GM23338 (cell line): ENCODE data around the gene PAEP. TPM values are rescaled to one million over a fixed set of nuclear protein-coding genes. Genes with fewer than 3 reads are reported as not detected.

Source experiments
- ATAC-seq: fragments of 200-7000 bp; cut with Tn5 transposase; 3 replicates; pipeline ENCODE4 v1.9.1; 2020
- DNase-seq: peaks from one replicate; pipeline ENCODE4 v3.0.0-alpha.2; 2015; ENCODE audit warnings: low spot score
- H2AFZ ChIP-seq: fragments of 200-600 bp; sonication (generic); 2 replicates; pipeline ENCODE4 v1.8.0; 2016; ENCODE audit warnings: antibody characterized with exemption, mild to moderate bottlenecking, moderate library complexity
- H3F3A ChIP-seq: fragments of 200-600 bp; sonication (generic); replicated peaks from 2 replicates; pipeline ENCODE4 v1.8.0; 2017; ENCODE audit warnings: antibody characterized with exemption, mixed run types, low read depth
- H3K27ac ChIP-seq: fragments of 200-600 bp; sonication (generic); 2 replicates; pipeline ENCODE4 v1.6.1; 2016; ENCODE audit warnings: low read depth
- H3K27me3 ChIP-seq: fragments of 200-600 bp; sonication (generic); 2 replicates; pipeline ENCODE4 v1.8.0; 2016; ENCODE audit warnings: mild to moderate bottlenecking, mixed run types, moderate library complexity; ENCODE audit not compliant: insufficient read depth
- H3K36me3 ChIP-seq: fragments of 200-600 bp; sonication (generic); 2 replicates; pipeline ENCODE4 v1.8.0; 2016; ENCODE audit warnings: mild to moderate bottlenecking; ENCODE audit not compliant: insufficient read depth
- H3K4me1 ChIP-seq: fragments of 200-600 bp; sonication (generic); 2 replicates; pipeline ENCODE4 v1.8.0; 2016; ENCODE audit warnings: mild to moderate bottlenecking, moderate library complexity; ENCODE audit not compliant: insufficient read depth
- H3K4me2 ChIP-seq: fragments of 200-600 bp; sonication (generic); 2 replicates; pipeline ENCODE4 v1.7.1; 2017; ENCODE audit warnings: mixed run types
- H3K4me3 ChIP-seq: fragments of 200-600 bp; sonication (generic); 2 replicates; pipeline ENCODE4 v1.6.1; 2016; ENCODE audit warnings: mixed run types
- H3K79me2 ChIP-seq: fragments of 200-600 bp; sonication (generic); replicated peaks from 2 replicates; pipeline ENCODE4 v1.8.0; 2017; ENCODE audit warnings: mild to moderate bottlenecking; ENCODE audit not compliant: insufficient read depth
- H3K9me2 ChIP-seq: fragments of 200-600 bp; sonication (generic); 2 replicates; pipeline ENCODE4 v1.8.0; 2017; ENCODE audit not compliant: insufficient read depth
- H4K20me1 ChIP-seq: fragments of 200-600 bp; sonication (generic); replicated peaks from 2 replicates; pipeline ENCODE4 v1.8.0; 2017; ENCODE audit warnings: mild to moderate bottlenecking; ENCODE audit not compliant: insufficient read depth
- H3K27ac Mint-ChIP-seq: 2 replicates; pipeline ENCODE4 v1.8.0; 2020; ENCODE audit warnings: inconsistent platforms, mild to moderate bottlenecking, moderate library complexity, mixed read lengths
- H3K27me3 Mint-ChIP-seq: 3 replicates; pipeline ENCODE4 v1.8.0; 2022; ENCODE audit warnings: low read depth, mild to moderate bottlenecking, moderate library complexity, mixed read lengths, inconsistent platforms; ENCODE audit not compliant: insufficient read depth, poor library complexity
- H3K36me3 Mint-ChIP-seq: 3 replicates; pipeline ENCODE4 v1.8.0; 2021; ENCODE audit warnings: low read depth, mild to moderate bottlenecking, inconsistent platforms, moderate library complexity, mixed read lengths
- H3K4me1 Mint-ChIP-seq: 3 replicates; pipeline ENCODE4 v1.8.0; 2020; ENCODE audit warnings: mild to moderate bottlenecking, inconsistent platforms, mixed read lengths
- H3K4me3 Mint-ChIP-seq: 3 replicates; pipeline ENCODE4 v1.8.0; 2021; ENCODE audit warnings: moderate library complexity, mild to moderate bottlenecking, inconsistent platforms, mixed read lengths
- H3K9me3 Mint-ChIP-seq: 3 replicates; pipeline ENCODE4 v1.8.0; 2020; ENCODE audit warnings: moderate library complexity, mild to moderate bottlenecking, inconsistent platforms, mixed read lengths
- CREB1 ChIP-seq: fragments of 250-450 bp; sonication (Bioruptor Pico); IDR thresholded peaks from 2 replicates; pipeline ENCODE4 v1.5.0; 2020; ENCODE audit warnings: low read depth, mild to moderate bottlenecking, moderate library complexity
- ETS1 ChIP-seq: IDR thresholded peaks from 2 replicates; pipeline ENCODE4 v1.6.1; 2016; ENCODE audit warnings: antibody characterized with exemption
- EZH2 ChIP-seq: fragments of 200-600 bp; sonication (generic); IDR thresholded peaks from one replicate; pipeline ENCODE4 v1.8.0; 2017; ENCODE audit warnings: antibody characterized with exemption, mild to moderate bottlenecking, low read depth; ENCODE audit not compliant: unreplicated experiment
- EZH2phosphoT487 ChIP-seq: fragments of 200-600 bp; sonication (generic); IDR thresholded peaks from one replicate; pipeline ENCODE4 v1.8.1; 2018; ENCODE audit warnings: antibody characterized with exemption; ENCODE audit not compliant: unreplicated experiment
- JUNB ChIP-seq: IDR thresholded peaks from one replicate; pipeline ENCODE4 v1.6.1; 2016; ENCODE audit warnings: antibody characterized with exemption; ENCODE audit not compliant: unreplicated experiment
- NANOG ChIP-seq: IDR thresholded peaks from 2 replicates; pipeline ENCODE4 v1.6.1; 2016; ENCODE audit warnings: antibody characterized with exemption, borderline replicate concordance
- POLR2AphosphoS5 ChIP-seq: IDR thresholded peaks from 2 replicates; pipeline ENCODE4 v1.6.1; 2016; ENCODE audit warnings: antibody characterized with exemption, low read depth
- STAT1 ChIP-seq: IDR thresholded peaks from one replicate; pipeline ENCODE4 v1.6.1; 2016; ENCODE audit warnings: antibody characterized with exemption; ENCODE audit not compliant: unreplicated experiment
- ZNF114 ChIP-seq: fragments of 250-450 bp; sonication (Bioruptor Pico); IDR thresholded peaks from 2 replicates; pipeline ENCODE4 v1.5.0; 2020; ENCODE audit warnings: mild to moderate bottlenecking, moderate library complexity
- ZNF331 ChIP-seq: fragments of 250-450 bp; sonication (Bioruptor Pico); IDR thresholded peaks from 2 replicates; pipeline ENCODE4 v1.5.0; 2020; ENCODE audit warnings: low read depth, mild to moderate bottlenecking, moderate library complexity
- polyA plus RNA-seq: library from polyadenylated mRNA; unstranded; fragments of >200 nt; fragmentation: Nextera tagmentation; extraction: Ambion mirVana; gene quantifications from 2 replicates; pipeline ENCODE4 v1.2.1, GENCODE V29; 2016
- total RNA-seq: library from RNA; depleted of rRNA; stranded (reverse); fragments of >200 nt; shearing (Covaris generic); gene quantifications from 2 replicates; pipeline ENCODE4 v1.2.3, GENCODE V29; 2014
- TF ChIP-seq, protein P1 (sequence below): IDR thresholded peaks from one replicate; pipeline ENCODE4 v1.6.1; 2018; ENCODE audit warnings: antibody characterized with exemption; ENCODE audit not compliant: unreplicated experiment
- TF ChIP-seq, protein P2 (sequence below): fragments of 250-450 bp; sonication (Bioruptor Pico); IDR thresholded peaks from 2 replicates; pipeline ENCODE4 v1.5.0; 2020; ENCODE audit warnings: mild to moderate bottlenecking, moderate library complexity
- TF ChIP-seq, protein P3 (sequence below), 2 experiments: fragments of 200-600 bp in 1 of 2; sonication (generic) in 1 of 2; conservative IDR thresholded peaks; 2 replicates each; pipeline versions ENCODE4 v1.5.1 to v1.6.1; 2016 to 2017; ENCODE audit warnings: antibody characterized with exemption in 2 of 2, low read depth in 2 of 2, mild to moderate bottlenecking in 2 of 2, moderate library complexity in 1 of 2

The PAEP gene
- total and polyA plus RNA-seq, 2 experiments from 2014 or later = not detected

DNA sequence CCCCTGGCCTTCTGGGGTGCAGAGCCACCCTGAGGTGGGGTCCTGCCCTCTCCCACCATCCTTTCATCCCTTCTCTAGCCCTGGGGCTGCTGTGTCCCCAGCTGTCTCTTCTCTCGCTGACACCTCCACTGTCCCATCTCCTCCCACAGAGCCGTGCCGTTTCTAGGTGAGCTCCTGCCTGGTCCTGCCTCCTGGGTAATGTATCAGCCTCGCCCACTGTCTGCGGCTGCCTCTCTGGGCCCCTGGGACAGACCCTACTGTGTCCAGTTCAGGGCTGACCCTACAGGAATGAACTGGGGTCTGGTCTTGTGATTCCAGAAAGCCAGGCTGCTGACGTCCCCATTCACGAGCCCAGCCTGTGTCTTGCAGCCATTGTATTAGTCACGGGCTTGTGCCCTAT is 4.1 kb downstream of the PAEP start:
- ATAC-seq (no peak), DNase-seq (no peak)
- TF ChIP-seq CREB1 (CRISPR knock-in tag) (no peak), POLR2AphosphoS5 (no peak), ETS1 (no peak), JUNB (no peak), EZH2 (no peak), NANOG (no peak), EZH2phosphoT487 (no peak), STAT1 (no peak), ZNF114 (CRISPR knock-in tag) (no peak), ZNF331 (no peak)
- TF ChIP-seq, protein P1, sequence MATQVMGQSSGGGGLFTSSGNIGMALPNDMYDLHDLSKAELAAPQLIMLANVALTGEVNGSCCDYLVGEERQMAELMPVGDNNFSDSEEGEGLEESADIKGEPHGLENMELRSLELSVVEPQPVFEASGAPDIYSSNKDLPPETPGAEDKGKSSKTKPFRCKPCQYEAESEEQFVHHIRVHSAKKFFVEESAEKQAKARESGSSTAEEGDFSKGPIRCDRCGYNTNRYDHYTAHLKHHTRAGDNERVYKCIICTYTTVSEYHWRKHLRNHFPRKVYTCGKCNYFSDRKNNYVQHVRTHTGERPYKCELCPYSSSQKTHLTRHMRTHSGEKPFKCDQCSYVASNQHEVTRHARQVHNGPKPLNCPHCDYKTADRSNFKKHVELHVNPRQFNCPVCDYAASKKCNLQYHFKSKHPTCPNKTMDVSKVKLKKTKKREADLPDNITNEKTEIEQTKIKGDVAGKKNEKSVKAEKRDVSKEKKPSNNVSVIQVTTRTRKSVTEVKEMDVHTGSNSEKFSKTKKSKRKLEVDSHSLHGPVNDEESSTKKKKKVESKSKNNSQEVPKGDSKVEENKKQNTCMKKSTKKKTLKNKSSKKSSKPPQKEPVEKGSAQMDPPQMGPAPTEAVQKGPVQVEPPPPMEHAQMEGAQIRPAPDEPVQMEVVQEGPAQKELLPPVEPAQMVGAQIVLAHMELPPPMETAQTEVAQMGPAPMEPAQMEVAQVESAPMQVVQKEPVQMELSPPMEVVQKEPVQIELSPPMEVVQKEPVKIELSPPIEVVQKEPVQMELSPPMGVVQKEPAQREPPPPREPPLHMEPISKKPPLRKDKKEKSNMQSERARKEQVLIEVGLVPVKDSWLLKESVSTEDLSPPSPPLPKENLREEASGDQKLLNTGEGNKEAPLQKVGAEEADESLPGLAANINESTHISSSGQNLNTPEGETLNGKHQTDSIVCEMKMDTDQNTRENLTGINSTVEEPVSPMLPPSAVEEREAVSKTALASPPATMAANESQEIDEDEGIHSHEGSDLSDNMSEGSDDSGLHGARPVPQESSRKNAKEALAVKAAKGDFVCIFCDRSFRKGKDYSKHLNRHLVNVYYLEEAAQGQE = no peak
- TF ChIP-seq, protein P2, sequence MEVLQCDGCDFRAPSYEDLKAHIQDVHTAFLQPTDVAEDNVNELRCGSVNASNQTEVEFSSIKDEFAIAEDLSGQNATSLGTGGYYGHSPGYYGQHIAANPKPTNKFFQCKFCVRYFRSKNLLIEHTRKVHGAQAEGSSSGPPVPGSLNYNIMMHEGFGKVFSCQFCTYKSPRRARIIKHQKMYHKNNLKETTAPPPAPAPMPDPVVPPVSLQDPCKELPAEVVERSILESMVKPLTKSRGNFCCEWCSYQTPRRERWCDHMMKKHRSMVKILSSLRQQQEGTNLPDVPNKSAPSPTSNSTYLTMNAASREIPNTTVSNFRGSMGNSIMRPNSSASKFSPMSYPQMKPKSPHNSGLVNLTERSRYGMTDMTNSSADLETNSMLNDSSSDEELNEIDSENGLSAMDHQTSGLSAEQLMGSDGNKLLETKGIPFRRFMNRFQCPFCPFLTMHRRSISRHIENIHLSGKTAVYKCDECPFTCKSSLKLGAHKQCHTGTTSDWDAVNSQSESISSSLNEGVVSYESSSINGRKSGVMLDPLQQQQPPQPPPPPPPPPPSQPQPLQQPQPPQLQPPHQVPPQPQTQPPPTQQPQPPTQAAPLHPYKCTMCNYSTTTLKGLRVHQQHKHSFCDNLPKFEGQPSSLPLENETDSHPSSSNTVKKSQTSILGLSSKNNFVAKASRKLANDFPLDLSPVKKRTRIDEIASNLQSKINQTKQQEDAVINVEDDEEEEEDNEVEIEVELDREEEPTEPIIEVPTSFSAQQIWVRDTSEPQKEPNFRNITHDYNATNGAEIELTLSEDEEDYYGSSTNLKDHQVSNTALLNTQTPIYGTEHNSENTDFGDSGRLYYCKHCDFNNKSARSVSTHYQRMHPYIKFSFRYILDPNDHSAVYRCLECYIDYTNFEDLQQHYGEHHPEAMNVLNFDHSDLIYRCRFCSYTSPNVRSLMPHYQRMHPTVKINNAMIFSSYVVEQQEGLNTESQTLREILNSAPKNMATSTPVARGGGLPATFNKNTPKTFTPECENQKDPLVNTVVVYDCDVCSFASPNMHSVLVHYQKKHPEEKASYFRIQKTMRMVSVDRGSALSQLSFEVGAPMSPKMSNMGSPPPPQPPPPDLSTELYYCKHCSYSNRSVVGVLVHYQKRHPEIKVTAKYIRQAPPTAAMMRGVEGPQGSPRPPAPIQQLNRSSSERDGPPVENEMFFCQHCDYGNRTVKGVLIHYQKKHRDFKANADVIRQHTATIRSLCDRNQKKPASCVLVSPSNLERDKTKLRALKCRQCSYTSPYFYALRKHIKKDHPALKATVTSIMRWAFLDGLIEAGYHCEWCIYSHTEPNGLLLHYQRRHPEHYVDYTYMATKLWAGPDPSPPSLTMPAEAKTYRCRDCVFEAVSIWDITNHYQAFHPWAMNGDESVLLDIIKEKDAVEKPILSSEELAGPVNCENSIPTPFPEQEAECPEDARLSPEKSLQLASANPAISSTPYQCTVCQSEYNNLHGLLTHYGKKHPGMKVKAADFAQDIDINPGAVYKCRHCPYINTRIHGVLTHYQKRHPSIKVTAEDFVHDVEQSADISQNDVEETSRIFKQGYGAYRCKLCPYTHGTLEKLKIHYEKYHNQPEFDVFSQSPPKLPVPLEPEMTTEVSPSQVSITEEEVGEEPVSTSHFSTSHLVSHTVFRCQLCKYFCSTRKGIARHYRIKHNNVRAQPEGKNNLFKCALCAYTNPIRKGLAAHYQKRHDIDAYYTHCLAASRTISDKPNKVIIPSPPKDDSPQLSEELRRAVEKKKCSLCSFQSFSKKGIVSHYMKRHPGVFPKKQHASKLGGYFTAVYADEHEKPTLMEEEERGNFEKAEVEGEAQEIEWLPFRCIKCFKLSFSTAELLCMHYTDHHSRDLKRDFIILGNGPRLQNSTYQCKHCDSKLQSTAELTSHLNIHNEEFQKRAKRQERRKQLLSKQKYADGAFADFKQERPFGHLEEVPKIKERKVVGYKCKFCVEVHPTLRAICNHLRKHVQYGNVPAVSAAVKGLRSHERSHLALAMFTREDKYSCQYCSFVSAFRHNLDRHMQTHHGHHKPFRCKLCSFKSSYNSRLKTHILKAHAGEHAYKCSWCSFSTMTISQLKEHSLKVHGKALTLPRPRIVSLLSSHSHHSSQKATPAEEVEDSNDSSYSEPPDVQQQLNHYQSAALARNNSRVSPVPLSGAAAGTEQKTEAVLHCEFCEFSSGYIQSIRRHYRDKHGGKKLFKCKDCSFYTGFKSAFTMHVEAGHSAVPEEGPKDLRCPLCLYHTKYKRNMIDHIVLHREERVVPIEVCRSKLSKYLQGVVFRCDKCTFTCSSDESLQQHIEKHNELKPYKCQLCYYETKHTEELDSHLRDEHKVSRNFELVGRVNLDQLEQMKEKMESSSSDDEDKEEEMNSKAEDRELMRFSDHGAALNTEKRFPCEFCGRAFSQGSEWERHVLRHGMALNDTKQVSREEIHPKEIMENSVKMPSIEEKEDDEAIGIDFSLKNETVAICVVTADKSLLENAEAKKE (CRISPR knock-in tag) = no peak
- TF ChIP-seq, protein P3, sequence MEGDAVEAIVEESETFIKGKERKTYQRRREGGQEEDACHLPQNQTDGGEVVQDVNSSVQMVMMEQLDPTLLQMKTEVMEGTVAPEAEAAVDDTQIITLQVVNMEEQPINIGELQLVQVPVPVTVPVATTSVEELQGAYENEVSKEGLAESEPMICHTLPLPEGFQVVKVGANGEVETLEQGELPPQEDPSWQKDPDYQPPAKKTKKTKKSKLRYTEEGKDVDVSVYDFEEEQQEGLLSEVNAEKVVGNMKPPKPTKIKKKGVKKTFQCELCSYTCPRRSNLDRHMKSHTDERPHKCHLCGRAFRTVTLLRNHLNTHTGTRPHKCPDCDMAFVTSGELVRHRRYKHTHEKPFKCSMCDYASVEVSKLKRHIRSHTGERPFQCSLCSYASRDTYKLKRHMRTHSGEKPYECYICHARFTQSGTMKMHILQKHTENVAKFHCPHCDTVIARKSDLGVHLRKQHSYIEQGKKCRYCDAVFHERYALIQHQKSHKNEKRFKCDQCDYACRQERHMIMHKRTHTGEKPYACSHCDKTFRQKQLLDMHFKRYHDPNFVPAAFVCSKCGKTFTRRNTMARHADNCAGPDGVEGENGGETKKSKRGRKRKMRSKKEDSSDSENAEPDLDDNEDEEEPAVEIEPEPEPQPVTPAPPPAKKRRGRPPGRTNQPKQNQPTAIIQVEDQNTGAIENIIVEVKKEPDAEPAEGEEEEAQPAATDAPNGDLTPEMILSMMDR (conservative IDR thresholded peaks at IDR 0.05; ENCODE audit: low read depth in 2 of 2) = no peak
- Histone ChIP-seq H3F3A (no peaks in the 10 kb centered on the region), H3K36me3 (no peaks in the 10 kb centered on the region), H3K4me2 (no peak overlapping the region), H3K27me3 (no peaks in the 10 kb centered on the region), H4K20me1 (no peaks in the 10 kb centered on the region), H3K27ac (no peak overlapping the region), H3K4me3 (no peak overlapping the region), H3K4me1 (no peaks in the 10 kb centered on the region), H3K9me2 (no peaks in the 10 kb centered on the region), H2AFZ (no peak overlapping the region), H3K79me2 (no peaks in the 10 kb centered on the region)
- Mint-ChIP-seq H3K27ac (no peak overlapping the region), H3K4me3 (no peak overlapping the region), H3K9me3 (peaks cover 15% of the 10 kb centered on the region), H3K4me1 (peaks cover 6% of the 10 kb centered on the region), H3K36me3 (peaks cover 7% of the 10 kb centered on the region; the same call in 2 of the 3 replicates), H3K27me3 (peaks cover 8% of the 10 kb centered on the region)
